IPS-NIHi7 (cell line): ENCODE results near the gene MAML1.
A peak's percentile ranks its signal among the peaks of the same experiment; 100 is the strongest.
"Not testable (repeated sequence)": the region's sequence is repeated elsewhere in the genome, so short reads cannot be mapped to it uniquely, and the experiment has no call there.

Experiments used
- DNase-seq: peaks from one replicate; pipeline ENCODE4 v3.0.0; 2012; ENCODE audit warnings: mixed read lengths; ENCODE audit errors: extremely low spot score

MAML1 gene

DNA sequence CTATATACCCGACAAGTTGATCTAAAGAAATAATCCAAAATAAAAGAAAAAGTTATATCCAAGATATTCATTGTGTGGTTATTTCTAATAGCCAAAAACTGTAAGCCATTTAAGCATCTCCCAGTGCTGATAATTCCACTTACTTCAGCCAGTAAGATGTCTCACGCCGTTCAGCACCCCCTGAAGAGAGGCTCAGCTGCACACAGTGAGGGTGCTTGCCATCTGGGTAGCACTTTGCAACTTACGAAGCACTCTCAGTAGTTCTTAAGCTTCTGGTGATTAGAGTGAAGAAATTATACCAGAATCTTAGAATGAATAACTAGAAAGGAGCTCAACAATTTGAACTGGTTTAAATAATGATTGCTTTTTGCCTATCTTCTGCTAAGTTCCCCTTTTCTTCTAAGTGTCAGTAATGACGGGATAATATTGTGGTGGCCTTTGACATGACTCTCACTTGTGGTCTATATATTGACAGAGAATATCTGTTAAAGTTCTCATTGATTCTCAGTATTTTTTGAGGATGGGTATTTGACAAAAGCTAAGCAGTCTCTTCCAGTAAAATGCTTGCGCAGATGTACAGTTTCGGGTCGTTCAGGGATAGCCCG is 35.0 kb downstream of the MAML1 start:
- no peak for DNase-seq

DNA sequence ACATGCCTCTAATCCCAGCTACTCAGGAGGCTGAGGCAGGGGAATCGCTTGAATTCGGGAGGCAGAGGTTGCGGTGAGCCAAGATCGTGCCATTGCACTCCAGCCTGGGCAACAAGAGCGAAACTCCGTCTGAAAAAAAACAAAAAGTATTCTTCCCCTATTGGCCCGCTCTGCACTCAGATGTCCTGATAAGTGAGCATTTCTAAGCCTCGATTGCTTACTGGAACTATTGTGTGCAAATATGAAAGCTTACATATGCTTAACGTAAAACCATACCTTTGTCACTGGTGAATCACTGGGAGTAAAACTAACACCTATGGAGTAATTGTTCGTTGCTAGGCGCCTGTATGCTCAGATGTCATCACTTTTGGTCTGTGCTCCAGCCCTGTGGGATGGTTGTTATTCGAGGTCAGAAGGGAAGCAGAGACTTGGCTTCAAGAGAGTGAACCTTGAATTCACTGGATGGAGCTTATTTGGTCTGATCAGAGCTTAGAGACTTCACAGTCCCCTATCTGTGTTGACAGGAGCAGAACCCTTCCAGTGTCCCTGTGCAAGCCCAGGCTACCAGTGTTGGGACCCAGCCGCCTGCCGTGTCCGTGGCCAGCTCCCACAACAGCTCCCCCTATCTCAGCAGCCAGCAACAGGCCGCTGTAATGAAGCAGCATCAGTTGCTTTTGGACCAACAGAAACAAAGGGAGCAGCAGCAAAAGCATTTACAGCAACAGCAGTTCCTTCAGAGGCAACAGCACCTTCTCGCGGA is 35.9 kb downstream of the MAML1 start:
- peak; percentile 56 for DNase-seq

DNA sequence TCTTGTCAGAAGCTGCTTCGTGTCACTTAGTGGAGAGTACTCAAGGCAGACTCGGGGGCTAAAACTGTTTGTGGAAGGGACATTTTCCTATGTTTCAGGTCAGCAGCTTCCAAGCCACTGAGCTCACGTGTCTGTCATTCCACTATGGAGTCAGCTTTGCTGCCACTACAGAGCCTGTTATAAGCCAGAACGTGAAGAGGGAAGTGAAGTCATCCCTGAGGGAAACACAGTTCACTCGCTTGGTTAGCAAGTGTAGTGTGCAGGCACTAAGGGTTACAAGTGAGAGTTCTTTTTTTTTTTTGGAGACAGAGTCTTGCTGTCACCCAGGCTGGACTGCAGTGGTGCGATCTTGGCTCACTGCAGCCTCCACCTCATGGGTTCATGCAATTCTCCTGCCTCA is 36.6 kb downstream of the MAML1 start:
- DNase-seq, result no peak

DNA sequence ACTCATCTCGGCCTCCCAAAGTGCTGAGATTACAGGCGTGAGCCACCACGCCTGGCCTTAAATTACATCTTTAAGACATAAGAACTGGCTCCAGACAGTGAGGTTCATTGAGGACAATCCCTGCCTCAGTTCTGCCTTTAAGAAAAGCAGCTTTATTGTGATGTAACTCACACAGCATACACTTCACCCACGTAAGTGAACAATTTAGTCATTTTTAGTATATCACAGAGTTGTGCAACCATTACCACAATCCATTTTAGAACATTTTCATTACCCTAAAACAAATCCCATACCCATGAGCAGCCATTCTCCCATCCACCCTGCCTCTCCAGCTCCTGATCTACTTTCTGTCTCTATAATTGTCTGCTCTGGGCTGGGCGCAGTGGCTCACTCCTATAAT is 37.2 kb downstream of the MAML1 start:
- no peak for DNase-seq

DNA sequence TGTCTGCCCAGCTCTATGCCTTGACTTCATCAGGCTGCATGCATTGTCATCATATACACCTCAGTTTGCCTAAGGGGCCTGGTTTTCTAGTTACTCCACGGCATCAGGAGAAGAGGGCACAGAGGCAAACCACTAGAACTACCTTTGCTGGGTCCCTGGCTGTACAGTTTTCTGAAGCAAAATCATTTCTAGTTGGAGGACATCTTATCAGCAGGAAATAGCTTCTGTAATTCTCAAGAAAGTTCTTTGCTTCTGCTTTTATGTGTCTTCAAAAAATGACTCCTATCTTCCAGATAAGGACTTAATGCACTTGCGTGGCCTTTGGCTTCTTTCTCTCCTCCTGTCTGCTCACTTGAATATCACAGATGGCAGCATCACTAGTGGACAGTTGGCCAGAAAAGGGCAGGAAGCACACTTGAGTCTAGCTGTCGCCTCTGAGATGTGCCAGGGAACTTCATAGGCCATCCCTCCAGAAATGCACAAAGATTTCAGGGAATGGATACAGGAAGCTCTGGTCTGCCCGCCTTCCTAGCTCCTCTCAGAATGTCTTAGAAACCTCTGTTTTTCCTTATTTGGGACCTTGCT is 38.8 kb downstream of the MAML1 start:
- no peak for DNase-seq

DNA sequence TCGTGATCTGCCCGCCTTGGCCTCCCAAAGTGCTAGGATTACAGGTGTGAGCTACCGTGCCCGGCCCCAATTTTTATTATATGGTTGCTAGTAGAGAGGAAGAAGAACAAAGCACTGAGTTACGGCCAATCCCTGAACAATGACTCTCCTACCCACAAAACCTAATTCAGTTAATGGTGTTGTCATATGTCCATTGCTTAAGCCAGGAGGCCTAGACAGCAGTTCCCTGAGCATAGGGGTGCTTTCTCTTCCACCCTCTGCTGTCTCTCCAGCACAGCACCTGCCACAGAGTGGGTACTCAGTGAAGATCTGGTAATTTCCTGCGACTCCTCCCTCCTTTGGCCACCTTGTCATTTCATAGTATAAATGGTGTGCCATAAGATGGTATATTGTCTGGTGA is 39.7 kb downstream of the MAML1 start:
- DNase-seq, result no peak

DNA sequence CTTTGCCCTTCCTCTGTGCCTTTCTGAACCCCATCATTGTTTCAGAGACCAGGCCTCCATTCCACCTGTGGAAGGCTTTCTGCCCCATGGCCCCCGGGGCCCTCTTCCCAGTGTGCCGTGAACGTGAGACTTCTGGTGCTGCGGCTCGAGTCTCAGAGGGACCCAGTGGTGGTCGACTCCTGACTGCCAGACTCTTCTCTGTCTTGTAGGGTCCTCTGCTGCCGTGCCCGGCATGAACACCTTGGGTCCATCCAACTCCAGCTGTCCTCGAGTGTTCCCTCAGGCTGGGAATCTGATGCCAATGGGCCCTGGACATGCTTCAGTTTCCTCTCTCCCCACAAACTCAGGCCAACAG is 41.0 kb downstream of the MAML1 start:
- no peak for DNase-seq

DNA sequence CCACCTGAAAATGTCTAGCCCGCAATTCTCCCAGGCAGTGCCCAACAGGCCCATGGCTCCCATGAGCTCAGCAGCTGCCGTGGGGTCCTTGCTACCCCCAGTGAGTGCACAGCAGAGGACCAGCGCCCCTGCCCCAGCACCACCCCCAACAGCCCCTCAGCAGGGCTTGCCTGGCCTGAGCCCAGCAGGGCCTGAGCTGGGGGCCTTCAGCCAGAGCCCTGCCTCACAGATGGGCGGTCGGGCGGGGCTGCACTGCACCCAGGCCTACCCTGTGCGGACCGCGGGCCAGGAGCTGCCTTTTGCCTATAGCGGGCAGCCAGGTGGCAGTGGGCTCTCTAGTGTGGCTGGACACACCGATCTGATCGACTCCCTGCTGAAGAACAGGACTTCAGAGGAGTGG is 41.8 kb downstream of the MAML1 start:
- DNase-seq, result no peak

DNA sequence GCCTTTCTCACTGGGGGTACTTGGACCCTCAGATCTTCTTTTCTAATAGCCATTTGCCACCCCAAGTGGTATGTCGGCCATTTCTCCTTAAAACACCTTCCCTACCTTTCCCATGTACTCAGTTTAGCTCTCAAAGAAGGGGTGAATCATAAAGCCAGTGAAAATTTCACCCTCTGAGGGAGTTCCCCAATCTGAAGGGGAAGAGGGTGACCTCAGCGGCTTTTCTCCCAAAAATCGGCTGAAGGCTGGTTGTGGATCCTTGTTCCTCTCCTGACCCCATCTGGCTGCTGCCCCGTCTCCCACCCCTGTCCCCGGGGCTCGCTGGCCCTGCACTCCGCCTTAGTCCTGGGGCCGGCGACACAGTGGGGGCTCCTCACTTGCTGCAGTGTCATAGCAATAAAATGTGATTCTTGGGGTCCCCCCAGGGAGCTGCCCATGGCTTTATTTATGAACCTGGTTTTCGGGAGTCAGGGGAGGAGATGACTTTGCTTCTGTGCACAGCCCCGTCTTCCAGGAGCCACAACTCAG is 43.9 kb downstream of the MAML1 start:
- DNase-seq, result no peak

DNA sequence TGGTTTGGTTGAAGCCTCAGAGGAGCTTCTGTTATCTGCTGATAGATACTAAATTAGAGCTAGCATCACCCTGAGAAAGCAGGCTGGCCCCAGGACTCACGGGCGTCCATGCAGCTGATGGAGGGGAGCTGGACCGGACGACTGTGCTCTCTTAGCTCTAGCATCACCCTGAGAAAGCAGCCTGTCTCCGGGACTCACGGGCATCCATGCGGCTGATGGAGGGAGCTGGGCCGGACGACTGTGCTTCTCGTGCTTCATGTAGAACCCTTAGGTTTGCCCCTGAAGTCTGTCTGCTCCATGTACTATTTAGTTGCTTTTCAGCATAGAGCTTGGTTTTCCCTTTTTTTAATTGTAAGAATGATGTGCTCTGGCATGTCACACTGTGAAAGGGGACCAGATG is 44.8 kb downstream of the MAML1 start:
- no peak for DNase-seq

DNA sequence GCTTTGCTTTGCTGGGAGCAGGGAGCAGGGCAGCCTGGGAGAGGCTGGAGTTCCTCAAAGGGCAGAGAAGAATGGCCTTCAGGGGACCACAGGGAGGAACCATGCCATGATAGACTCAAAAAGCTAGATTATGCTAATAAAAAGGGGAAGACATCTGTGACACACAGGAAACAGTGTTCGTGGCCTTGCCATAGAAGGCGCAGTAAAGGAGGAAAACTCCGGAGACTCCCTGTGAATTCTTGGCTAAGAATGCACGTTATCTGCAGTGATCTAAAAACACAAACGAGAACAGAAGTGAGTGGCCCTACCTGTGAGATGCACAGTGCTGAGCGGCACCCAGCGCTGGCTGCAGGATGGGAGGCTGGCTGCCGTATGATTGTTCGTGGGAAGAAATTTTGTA is 45.3 kb downstream of the MAML1 start:
- DNase-seq, result no peak

DNA sequence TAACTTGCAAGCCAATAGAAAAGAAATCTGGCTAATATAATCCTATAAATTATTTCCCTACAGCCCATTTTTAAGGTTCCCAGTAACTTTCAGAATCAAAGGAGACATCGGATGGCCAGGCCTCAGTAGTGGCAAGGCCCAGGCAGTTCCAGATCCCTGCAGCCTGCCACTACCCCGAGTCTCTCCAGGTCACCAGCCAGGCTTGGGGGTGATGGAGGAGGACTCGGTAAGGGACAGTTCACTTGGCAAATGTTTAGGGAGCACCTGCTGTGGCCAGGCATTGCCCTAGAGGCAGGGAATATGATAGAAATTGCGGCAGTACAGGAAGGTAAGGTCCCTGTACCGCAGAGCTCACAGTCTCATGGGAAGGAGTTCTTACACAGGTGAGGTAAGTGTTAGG is 46.0 kb downstream of the MAML1 start:
- no peak for DNase-seq

DNA sequence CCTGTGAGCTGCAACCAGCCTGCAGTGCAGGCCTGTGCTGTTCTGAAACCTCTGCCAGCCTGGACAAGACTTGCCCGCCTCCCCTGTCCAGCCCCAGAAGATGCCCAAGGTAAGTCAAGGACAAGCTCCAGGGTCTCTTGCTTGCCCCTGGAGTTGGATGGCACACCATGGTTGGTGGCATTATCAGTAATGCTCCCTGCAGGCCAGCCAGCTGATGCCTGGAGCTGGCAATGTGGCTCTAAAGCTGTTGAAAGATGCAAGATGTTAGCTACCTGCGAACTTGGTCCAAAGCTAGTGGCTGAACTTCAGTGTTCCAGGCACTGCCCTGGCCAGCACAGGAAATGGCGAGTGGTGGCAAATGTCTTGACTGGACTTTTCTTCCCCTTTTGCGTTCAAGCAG is 47.2 kb downstream of the MAML1 start:
- DNase-seq, result no peak

DNA sequence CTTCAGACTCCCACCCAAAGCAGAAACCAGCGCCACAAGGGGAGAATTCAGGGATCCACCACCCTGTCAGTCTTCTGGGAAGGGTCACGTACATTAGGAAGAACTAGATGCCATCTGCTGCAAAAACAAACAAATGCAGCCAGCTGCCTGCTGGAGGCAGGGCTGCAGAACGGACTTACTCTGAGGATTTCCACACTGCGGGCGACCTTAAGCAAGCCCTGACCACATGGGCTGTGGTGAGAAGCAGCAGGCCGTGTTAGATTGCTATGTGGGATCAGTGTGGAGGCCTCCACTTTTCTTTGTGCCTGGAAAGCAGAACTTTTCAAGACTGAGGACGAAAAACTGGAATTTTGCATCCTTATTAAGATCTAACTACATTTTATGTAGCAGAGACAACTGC is 47.7 kb downstream of the MAML1 start:
- no peak for DNase-seq

DNA sequence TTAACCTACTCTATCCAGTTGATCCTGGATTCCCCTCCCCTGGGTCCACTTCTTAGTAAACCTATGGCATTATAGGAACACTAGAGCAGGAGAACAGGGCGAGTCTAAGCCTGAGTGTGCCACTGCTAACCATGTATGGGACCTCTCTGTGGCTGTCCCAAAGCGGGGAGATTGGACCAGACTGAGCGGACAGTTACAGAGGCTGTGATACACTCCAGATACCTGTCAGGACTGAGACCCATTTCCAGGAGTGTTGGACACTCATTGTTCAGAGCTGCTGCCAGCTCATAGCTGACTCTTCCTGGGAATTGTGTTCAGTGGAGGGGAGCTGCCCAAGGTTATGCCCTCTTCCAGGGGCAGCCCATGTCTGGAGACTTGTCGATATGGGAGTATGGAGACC is 49.2 kb downstream of the MAML1 start:
- DNase-seq, result no peak

DNA sequence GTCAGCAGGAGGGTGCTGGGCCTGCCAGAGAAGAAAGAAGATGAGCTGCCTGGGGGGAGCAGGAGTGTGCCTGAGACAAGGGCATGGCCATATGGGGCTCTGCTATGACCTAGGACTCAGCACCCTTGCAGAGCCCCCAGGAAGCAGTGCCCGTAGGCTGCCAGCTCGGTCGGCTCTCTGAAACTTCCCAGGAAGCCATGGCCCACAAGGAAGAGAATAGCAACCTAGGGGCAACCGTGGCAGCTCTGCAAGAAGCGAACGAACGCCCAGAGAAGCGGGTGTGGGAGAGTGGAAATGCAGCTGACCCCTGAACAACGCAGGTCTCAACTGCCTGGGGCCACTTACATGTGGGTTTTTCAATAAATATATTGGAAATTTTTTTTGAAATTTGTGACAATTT is 50.5 kb downstream of the MAML1 start:
- DNase-seq, result no peak

DNA sequence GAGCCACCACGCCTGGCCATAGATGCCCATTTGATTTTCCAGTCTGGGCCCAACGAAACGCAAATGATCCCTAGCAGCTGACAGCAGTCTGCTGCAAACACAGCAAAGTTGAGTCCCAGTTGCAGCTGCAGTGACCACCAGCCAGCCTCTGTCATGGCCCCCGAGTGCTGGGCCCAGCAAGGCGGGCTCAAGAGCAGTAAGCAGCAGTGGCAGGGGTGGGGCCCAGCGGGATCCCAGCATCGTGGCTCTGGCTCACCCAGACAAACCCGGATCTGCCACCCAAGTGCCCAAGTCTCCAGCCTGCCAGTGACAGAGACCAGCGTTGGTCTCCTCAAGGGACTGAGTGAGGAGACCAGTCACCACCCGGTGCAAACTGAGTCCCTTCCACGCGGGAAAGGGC is 54.2 kb downstream of the MAML1 start:
- no peak for DNase-seq

DNA sequence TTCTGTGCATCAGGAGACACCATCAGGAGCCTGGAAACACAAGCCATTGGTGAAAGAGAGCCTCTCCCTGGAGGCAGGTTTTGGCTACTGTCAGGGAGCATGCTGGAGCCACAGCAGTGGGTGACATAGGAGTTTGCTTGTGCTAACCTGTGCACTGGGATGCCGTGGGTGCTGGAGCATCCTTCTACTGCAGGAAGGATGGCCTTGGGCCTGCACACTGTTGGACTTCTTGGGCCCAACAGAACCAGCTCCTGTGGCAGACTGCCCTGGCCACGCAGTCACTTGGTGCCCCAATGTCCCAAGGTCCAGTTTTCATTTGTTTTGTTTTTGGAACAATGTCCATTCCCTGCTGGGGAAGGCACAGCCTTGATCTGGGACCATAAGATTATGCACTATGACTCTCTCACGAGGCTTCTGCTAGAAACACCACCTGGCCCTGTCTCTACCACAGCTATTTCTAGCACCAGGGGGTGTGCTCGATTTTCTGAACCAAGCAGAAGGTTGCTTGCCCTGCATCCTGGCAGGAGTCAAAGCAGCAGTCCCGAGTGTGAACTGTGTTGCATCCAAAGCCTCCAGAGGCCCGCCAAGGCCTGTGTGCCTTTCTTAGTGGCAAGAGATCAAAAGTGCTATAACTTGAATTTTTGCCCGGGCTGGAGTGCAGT is 55.7 kb downstream of the MAML1 start:
- no peak for DNase-seq

DNA sequence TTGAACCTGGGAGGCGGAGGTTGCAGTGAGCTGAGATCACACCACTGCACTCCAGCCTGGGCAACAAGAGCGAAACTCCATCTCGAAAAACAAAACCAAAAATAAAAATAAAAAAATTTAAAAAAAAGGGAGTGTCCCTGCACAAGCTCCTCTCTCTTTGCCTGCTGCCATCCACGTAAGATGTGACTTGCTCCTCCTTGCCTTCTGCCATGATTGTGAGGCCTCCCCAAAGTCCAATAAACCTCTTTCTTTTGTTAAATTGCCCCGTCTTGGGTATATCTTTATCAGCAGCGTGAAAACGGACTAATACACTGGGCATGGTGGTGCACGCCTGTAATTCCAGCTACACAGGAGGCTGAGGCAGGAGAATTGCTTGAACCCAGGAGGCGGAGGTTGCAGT is 56.7 kb downstream of the MAML1 start:
- DNase-seq, result not testable (repeated sequence)

DNA sequence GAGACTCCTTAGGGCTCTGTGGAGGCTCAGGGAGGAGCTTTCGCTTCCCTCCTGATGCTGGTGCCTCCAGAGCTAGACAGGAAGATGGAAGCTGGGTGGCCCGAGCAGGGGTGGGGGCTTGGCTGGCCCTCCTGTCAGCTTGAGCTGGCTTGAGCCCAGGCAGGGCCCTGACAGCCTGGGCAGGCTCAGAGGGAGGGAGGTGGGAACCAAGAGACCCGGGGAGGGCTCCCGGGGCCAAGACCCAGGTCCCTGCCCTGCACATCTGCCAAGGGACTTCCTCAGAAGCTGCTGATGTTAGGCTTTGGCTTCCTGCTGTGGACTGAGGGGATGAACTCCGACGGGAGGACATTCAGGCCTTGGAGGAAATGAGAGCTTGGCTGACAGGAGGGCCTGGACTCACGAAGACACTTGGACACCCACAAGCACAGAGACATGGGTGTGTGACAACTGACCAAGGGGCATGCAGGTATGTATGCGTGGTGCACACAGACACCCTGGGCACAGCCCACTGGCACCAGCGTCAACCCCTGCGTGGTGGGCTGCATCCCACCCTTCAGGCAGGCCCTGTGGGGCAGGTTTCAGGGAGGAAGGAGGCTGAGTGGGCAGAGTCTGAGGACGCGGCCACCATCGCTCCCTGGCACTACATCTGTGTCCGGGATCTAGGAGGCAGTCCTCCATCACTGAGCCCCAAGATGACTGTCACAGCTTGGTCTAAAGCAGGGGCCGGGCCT is 59.4 kb downstream of the MAML1 start:
- no peak for DNase-seq

DNA sequence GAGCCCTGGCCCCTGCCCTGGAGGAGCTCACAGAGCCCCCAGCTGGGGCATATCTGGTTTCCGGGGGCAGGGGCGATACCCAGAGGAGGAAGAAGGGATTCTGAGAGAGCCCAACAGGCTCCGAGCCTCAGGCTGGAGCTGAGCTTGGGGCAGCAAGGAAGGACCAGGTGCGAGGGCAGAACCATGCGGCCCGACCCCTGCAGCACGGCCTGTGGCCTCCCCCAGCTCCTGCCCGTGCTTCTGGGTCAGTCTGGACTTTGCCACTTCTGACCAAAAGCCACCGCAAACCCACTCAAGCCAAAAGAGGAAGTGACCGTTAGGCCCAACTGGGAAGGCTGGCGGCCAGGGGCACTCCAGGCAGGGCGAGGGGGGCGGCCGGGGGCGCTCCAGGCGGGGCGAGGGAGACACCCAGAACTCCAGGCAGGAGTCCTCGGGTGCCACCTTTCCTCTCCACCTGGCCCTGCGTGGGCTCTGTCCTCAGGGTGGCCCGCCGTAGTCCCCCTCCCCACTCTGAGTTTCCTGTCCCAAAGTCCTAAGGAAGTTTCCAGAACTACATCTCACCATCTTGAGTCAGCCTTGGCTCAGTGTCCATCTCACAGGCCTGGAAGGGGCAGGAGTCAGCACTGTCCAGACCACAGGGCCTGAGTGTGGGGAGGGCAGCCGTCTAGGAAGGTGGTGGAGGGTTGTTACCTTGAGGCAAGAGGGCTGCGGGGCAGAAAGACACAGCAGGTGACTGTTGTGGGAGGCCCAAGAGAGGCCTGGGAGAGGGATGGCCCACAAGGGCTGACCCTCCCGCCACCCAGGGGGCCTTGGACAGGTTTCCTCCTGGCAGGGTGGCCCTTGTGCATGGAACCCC is 60.2 kb downstream of the MAML1 start:
- no peak for DNase-seq
